IPS DF 19.7 (cell line): ENCODE results near the gene CACHD1.
"Not testable (repeated sequence)": the region's sequence is repeated elsewhere in the genome, so short reads cannot be mapped to it uniquely, and the experiment has no call there.

Source experiments
- DNase-seq: peaks from one replicate; pipeline ENCODE4 v3.0.0-alpha.2; 2013; ENCODE audit warnings: low read depth, low spot score

CACHD1 gene

GRCh38 chr1:64588876-64589275 is 118.9 kb downstream of the CACHD1 start:
- DNase-seq, result no peak

DNA sequence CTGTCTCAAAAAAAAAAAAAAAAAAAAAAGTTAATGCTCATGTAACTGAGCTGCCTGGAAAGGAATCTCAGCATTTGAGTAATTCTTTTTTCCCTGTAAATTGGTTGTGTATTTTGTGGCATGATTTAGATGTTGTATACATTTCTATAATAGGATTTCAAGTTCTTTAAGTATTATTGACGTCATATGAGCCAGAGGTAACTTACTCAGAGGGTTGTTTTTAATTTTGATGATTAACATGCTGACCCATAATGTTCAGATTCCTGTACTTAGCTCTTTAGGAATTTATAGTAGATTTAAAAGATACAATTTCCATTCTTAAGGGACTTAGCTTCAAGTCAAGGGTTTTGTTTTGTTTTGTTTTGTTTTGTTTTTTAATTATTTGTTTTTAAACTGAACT is 120.4 kb downstream of the CACHD1 start:
- no peak for DNase-seq

- DNase-seq, result no peak
Observed at GRCh38 chr1:64594446-64594845, 124.5 kb downstream of the CACHD1 start.

- no peak for DNase-seq
Observed at GRCh38 chr1:64595871-64596515, 126.1 kb downstream of the CACHD1 start.

- DNase-seq, result no peak
Observed at GRCh38 chr1:64597113-64597512, 127.2 kb downstream of the CACHD1 start.

- no peak for DNase-seq
Observed at GRCh38 chr1:64598100-64598571, 128.2 kb downstream of the CACHD1 start.

DNA sequence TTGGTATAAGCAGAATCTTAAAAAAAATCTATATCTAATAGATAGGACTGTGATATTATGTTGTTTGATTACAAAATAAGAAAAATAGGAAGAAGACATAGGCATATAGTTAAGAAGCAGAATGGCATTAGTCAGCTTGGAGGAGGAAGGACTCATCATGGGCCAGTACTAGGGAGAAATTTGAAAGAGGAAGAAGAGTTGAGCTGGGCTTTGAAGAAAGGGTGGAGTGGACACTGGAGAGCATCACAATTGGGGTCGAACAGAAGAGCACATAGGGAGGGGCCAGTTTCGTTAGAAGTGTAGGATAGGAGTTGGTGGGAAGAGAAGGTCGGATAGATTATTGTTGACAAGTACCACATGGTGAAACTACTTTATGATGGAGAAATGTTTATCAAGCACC is 129.3 kb downstream of the CACHD1 start:
- DNase-seq, result no peak

DNA sequence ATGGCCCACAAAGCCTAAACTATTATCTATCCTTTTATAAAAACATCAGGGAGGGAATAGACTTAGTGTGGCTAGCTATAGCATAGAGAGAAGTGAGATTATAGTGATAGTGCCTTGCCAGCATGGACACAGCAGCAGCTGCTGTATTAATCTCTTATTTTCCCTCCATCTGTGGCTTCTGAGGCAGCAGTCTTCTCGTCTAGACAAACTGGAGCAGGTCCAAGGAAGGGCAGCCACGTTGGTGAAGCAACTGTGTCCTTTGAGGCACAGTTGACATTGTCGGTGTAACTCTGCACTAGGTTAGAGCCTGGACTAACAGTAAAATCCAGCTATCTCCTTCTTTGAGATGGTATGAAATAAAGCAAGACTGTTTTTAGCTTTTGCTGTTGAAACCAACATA is 131.3 kb downstream of the CACHD1 start:
- no peak for DNase-seq

DNA sequence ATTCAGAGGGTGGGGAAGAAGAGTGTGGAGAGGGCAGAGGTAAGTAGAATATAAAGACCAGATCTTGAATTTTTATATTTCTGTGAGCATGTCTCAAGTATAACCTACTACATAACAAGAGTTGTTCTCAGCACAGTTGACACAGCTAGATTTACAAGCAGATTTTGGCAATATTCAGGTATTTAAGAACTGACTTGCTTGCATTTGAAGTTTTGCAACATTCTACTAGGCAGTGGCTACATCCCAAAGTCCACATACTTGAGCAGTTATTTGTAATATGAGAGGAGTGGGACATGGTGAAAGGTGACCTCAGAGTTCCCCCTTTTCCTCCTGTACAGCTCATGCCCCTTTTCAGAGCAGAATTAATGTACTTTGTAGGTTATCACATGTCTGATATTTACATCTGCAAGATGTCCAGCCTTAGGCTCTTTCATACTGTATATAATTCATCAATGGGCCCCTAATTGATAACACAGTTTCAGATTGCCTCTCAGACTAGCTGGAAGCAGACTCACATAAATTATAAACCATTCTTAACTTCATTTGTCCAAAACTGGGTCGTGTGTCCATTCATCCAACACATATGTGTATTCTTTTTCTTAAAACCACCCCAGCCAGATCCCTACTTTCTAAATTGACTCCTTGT is 138.2 kb downstream of the CACHD1 start:
- DNase-seq, result no peak

DNA sequence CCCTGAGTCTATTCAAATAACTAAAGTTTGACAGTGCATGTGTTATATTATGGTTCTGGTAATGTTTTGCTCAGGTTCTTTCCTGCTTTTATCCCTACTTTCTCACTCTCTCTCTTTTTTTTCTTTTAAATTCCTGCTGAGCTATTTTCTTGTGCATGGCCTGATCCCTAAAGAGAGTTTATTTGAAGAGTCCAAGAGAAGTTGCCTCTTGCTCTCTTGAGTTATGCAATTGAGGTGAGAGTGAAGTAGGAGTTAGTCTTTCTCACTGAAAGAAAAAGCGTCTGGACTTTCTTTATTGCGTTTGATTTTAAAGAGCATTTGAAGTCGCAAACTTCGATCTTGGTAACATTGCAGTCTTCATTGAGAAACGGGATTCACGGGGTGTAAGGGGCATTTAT is 138.7 kb downstream of the CACHD1 start:
- no peak for DNase-seq

DNA sequence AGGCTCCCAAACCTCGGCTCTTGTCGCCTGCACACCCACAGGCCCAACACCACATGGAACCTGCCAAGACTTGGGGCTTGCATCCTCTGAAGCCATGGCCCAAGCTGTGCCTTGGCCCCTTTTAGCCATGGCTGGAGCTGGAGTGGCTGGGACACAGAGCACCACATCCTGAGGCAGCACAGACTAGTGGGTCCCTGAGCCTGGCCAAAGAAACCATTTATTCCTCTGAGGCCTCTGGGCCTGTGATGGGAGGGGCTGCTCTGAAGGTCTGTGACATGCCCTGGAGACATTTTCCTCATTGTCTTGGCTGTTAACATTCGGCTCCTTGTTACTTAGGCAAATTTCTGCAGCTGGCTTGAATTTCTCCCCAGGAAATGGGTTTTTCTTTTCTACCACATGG is 141.0 kb downstream of the CACHD1 start:
- DNase-seq, result not testable (repeated sequence)

- DNase-seq, result no peak
Observed at GRCh38 chr1:64616039-64616438, 146.1 kb downstream of the CACHD1 start.

DNA sequence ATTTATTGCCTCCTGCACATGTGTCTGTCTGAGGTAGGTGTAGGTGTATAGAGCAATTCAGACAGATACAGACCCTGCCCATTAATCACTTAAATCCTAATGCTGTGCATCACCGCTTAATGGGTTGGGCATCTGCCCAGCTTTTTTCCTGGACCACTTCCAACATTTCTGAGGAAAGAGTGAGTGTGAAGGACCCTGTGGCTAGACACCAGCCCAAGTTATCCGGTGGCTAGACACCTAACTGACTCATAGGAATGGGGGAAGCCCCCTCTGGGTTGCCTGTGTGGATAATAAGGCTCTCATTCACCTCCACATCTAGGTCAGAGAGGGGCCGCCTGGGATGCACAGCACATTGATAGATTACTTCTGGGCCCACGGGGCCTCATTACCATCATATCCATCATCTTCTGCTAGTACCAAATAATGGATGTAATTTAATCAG is 153.8 kb downstream of the CACHD1 start:
- DNase-seq, result no peak

GRCh38 chr1:64624218-64624713 is 154.3 kb downstream of the CACHD1 start:
- no peak for DNase-seq

DNA sequence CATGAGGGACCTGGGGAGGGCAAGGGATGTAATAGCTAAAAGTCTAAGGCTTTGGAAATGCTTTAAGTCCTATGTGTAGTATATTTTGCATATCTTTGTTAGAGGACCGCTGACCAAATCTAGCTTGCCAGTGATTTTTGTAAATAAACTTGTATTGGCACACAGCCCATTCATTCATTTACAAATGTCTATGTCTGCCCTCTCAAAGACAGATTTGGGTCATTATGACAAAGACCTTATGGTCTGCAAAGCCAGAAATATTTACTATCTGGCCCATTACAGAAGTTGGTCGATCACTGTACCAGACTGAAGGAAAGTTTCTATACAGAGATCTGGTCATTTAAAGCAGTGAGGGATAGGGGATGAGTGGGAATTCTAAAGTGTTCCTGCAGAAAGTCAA is 154.9 kb downstream of the CACHD1 start:
- DNase-seq, result no peak

DNA sequence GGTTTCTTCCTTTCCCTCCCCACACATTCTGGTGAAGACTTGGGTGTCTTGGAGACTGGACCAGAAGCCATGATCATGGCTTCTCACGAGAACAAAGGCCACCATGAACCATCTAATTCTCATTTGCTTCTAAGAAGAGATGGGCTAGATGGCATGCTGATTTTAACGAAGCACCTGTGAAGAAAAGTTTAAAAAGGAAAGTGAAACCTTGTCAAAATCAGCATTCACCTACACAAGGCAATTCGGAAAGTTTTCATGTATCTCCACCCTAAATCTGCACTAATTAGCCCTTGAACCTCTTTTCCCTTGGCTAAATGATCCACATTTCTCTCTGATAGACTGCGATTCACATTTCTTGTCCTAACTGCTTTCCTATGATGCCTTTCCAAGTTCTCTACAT is 160.7 kb downstream of the CACHD1 start:
- DNase-seq, result no peak

DNA sequence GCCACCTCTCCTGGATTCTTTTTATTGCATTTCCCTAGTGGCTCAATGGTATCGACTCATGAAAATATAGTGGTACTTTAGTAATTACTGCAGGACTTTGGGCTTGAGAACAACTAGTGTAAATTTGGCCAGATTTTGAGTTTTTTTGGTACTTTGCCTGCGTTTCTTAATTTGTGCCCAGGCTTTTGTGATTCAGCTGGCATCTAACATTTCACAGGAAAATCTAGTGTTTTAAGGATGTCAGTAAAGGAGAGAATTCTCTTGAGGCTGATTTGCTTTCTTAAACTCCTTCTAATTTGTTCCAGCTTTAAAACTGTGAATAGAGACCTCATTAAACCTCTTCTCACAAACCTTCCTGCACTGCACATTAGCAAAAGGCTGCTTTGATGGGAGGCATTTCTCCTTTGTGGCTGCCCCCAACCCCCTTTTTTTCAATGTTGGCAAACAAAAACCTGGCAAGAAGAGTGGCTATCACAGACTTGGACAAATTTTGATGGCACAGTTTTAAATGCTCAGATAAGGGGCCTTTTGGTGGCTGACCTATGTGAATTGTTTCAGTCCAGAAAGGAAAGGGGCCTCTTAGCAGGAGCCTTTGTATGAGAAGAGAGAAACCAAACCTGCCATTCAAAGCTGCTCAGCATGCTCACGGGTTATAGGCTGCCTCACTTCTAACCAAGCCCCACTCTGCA is 161.6 kb downstream of the CACHD1 start:
- DNase-seq, result no peak

DNA sequence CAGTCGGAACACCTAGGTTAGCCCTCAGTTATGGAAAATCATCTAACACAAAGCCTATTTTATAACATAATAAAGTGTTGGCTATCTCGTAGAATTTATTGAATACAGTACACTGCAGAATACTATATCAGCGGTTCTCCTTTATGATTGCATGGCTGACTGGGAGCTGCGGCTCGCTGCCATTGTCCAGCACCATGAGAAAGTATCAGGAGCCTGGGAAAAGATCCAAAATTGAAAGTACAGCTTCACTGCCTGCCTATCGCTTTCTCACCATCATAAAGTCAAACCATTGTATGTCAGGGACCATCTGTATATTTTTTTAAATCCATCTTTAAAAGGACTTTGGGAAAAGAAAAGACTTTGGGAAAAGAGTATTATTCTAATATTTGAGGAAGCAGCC is 163.0 kb downstream of the CACHD1 start:
- no peak for DNase-seq

GRCh38 chr1:64645735-64646134 is 175.8 kb downstream of the CACHD1 start:
- no peak for DNase-seq

- no peak for DNase-seq
Observed at GRCh38 chr1:64650411-64650810, 180.5 kb downstream of the CACHD1 start.

- no peak for DNase-seq
Observed at GRCh38 chr1:64651841-64652240, 181.9 kb downstream of the CACHD1 start.

GRCh38 chr1:64653466-64653865 is 183.5 kb downstream of the CACHD1 start:
- no peak for DNase-seq
